SK-N-SH treated with all-trans-retinoic acid at 6 μM for 48 hours (cell line): Measurements from ENCODE around the gene CHSY1.

ENCODE experiments used
- ATAC-seq: fragments of 200-7000 bp; cut with Tn5 transposase; 3 replicates; pipeline ENCODE4 v1.9.1; 2020; ENCODE audit warnings: mild to moderate bottlenecking, moderate library complexity
- ARNTL ChIP-seq: fragments of 450-650 bp; formaldehyde crosslinking; IDR thresholded peaks from 2 replicates; pipeline ENCODE4 v1.5.0; 2020; ENCODE audit warnings: low read depth, mild to moderate bottlenecking, moderate library complexity, borderline replicate concordance
- BACH2 ChIP-seq: fragments of 250-450 bp; sonication (Bioruptor Pico); IDR thresholded peaks from 2 replicates; pipeline ENCODE4 v1.9.0; 2021; ENCODE audit warnings: mild to moderate bottlenecking, borderline replicate concordance
- CSDC2 ChIP-seq: fragments of 250-450 bp; sonication (Bioruptor Pico); IDR thresholded peaks from 2 replicates; pipeline ENCODE4 v1.5.0; 2020; ENCODE audit warnings: mild to moderate bottlenecking, moderate library complexity
- CSRNP3 ChIP-seq: fragments of 250-450 bp; sonication (Bioruptor Pico); IDR thresholded peaks from 2 replicates; pipeline ENCODE4 v1.5.1; 2021; ENCODE audit warnings: mild to moderate bottlenecking, moderate library complexity
- ESRRG ChIP-seq: fragments of 250-450 bp; sonication (Bioruptor Pico); IDR thresholded peaks from 2 replicates; pipeline ENCODE4 v1.6.1; 2021; ENCODE audit warnings: mild to moderate bottlenecking
- GLIS3 ChIP-seq: fragments of 250-450 bp; sonication (Bioruptor Pico); IDR thresholded peaks from 2 replicates; pipeline ENCODE4 v1.5.0; 2020; ENCODE audit warnings: mild to moderate bottlenecking, moderate library complexity
- ISL1 ChIP-seq: fragments of 250-450 bp; sonication (Bioruptor Pico); IDR thresholded peaks from 2 replicates; pipeline ENCODE4 v2.1.2; 2022; ENCODE audit warnings: mild to moderate bottlenecking, moderate library complexity
- OSR1 ChIP-seq: fragments of 250-450 bp; sonication (Bioruptor Pico); IDR thresholded peaks from 2 replicates; pipeline ENCODE4 v1.8.0; 2022; ENCODE audit warnings: moderate library complexity, mild to moderate bottlenecking, inconsistent platforms
- TCF4 ChIP-seq: fragments of 250-450 bp; sonication (Bioruptor Pico); IDR thresholded peaks from 2 replicates; pipeline ENCODE4 v1.8.0; 2021; ENCODE audit warnings: mild to moderate bottlenecking, moderate library complexity, borderline replicate concordance
- TOX ChIP-seq: fragments of 250-450 bp; sonication (Bioruptor Pico); IDR thresholded peaks from 2 replicates; pipeline ENCODE4 v1.8.0; 2021; ENCODE audit warnings: mild to moderate bottlenecking, moderate library complexity, borderline replicate concordance
- TSHZ2 ChIP-seq: fragments of 250-450 bp; sonication (Bioruptor Pico); IDR thresholded peaks from 2 replicates; pipeline ENCODE4 v1.5.0; 2020; ENCODE audit warnings: mild to moderate bottlenecking, moderate library complexity
- ZC3H10 ChIP-seq: fragments of 250-450 bp; sonication (Bioruptor Pico); IDR thresholded peaks from 2 replicates; pipeline ENCODE4 v1.5.1; 2021; ENCODE audit warnings: mild to moderate bottlenecking, moderate library complexity
- ZFP3 ChIP-seq: fragments of 250-450 bp; sonication (Bioruptor Pico); IDR thresholded peaks from 2 replicates; pipeline ENCODE4 v1.5.0; 2020; ENCODE audit warnings: mild to moderate bottlenecking, moderate library complexity
- ZFP30 ChIP-seq: fragments of 450-650 bp; formaldehyde crosslinking; IDR thresholded peaks from 2 replicates; pipeline ENCODE4 v1.5.0; 2022; ENCODE audit warnings: mild to moderate bottlenecking, moderate library complexity
- ZNF565 ChIP-seq: fragments of 450-650 bp; formaldehyde crosslinking; conservative IDR thresholded peaks from 2 replicates; pipeline ENCODE4 v1.5.0; 2020; ENCODE audit warnings: low read depth, mild to moderate bottlenecking, moderate library complexity
- TF ChIP-seq, protein P1 (sequence below): fragments of 250-450 bp; sonication (Bioruptor Pico); IDR thresholded peaks from 2 replicates; pipeline ENCODE4 v1.8.0; 2020; ENCODE audit warnings: mild to moderate bottlenecking, moderate library complexity, borderline replicate concordance
- TF ChIP-seq, protein P2 (sequence below): fragments of 250-450 bp; sonication (Bioruptor Pico); IDR thresholded peaks from 2 replicates; pipeline ENCODE4 v1.8.0; 2021; ENCODE audit warnings: low read depth, mild to moderate bottlenecking, moderate library complexity, borderline replicate concordance

CHSY1 gene

GRCh38 chr15:101149864-101150722 is 101.8 kb downstream of the CHSY1 start (continued):
- TF ChIP-seq ZC3H10 (CRISPR knock-in tag), result no peak

DNA sequence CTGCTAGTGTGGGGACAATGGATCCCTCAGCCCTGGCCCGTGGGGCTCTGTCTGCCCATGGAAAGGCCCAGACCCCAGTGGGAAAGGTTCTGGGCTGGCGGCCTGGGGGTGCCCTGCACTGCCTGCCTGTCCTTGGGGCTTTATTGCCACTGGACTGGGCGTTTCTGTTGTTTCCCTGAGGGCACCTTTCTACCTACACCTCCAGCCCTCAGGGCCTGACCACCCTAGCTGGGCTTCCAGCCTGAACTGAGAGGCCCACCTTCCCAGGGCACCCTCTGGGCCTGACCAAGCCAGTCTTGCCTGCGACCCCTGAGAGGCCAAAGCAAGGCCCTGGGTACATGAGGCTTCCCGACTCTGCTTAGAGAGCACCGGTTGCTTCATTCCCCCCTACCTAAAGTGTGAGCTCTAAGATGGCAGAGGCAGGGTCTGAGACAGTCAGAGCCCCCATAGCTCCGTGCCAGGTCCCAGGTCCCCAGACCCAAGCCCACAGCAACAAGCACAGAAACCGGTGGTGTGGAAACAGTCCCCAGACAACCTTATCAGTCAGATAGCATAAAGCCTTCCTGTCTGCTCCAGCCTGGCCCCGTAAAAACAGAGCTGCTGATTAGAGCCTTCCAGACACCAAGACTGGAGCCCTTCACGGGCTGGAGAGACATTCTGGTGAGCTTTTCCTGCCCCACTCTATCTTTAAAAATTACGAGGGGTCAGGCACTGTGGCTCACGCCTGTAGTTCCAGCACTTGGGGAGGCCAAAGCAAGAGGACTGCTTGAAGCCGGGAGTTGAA is 102.8 kb downstream of the CHSY1 start:
- peak; percentile 64 for ATAC-seq
- TF ChIP-seq ARNTL (CRISPR knock-in tag) (no peak), TSHZ2 (CRISPR knock-in tag) (peak; percentile 73; the same call in 1 of the 2 replicates), ZNF565 (CRISPR knock-in tag) (no peak), TCF4 (CRISPR knock-in tag) (peak; percentile 69; the same call in 1 of the 2 replicates), CSRNP3 (CRISPR knock-in tag) (no peak), ESRRG (CRISPR knock-in tag) (no peak)
- TF ChIP-seq, protein P1, sequence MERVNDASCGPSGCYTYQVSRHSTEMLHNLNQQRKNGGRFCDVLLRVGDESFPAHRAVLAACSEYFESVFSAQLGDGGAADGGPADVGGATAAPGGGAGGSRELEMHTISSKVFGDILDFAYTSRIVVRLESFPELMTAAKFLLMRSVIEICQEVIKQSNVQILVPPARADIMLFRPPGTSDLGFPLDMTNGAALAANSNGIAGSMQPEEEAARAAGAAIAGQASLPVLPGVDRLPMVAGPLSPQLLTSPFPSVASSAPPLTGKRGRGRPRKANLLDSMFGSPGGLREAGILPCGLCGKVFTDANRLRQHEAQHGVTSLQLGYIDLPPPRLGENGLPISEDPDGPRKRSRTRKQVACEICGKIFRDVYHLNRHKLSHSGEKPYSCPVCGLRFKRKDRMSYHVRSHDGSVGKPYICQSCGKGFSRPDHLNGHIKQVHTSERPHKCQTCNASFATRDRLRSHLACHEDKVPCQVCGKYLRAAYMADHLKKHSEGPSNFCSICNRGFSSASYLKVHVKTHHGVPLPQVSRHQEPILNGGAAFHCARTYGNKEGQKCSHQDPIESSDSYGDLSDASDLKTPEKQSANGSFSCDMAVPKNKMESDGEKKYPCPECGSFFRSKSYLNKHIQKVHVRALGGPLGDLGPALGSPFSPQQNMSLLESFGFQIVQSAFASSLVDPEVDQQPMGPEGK (CRISPR knock-in tag), result no peak

GRCh38 chr15:101148166-101148880 is 103.5 kb downstream of the CHSY1 start:
- no peak for ATAC-seq
- TF ChIP-seq TOX (CRISPR knock-in tag) (no peak), CSRNP3 (CRISPR knock-in tag) (no peak), OSR1 (no peak), ZFP3 (CRISPR knock-in tag) (no peak), ARNTL (CRISPR knock-in tag) (no peak), ZNF565 (CRISPR knock-in tag) (no peak), ZFP30 (CRISPR knock-in tag) (no peak)
- TF ChIP-seq, protein P2, sequence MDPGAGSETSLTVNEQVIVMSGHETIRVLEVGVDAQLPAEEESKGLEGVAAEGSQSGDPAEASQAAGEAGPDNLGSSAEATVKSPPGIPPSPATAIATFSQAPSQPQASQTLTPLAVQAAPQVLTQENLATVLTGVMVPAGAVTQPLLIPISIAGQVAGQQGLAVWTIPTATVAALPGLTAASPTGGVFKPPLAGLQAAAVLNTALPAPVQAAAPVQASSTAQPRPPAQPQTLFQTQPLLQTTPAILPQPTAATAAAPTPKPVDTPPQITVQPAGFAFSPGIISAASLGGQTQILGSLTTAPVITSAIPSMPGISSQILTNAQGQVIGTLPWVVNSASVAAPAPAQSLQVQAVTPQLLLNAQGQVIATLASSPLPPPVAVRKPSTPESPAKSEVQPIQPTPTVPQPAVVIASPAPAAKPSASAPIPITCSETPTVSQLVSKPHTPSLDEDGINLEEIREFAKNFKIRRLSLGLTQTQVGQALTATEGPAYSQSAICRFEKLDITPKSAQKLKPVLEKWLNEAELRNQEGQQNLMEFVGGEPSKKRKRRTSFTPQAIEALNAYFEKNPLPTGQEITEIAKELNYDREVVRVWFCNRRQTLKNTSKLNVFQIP (CRISPR knock-in tag), result no peak

DNA sequence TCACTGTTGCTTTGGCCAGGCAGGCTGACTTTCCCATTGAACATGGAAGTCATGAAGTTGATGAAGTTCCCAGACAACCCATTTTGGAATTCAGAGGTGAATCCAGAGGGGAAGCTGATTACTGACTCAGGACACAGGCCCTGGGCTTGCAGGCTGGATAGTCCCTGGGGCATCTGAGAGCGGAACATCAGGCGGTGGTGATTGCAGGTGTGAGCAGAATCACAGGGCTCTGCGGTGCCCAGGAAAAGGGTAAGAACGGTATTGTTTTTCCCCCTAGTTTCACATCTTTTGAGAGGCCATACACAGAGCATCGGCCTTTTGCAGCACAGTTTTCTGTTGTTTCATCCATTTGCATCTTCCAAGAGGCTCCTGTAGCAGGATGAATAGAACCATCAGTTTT is 104.7 kb downstream of the CHSY1 start:
- TF ChIP-seq GLIS3 (no peak), ZNF565 (CRISPR knock-in tag) (no peak), ISL1 (CRISPR knock-in tag) (no peak), CSDC2 (no peak), BACH2 (no peak)
- TF ChIP-seq, protein P2 (CRISPR knock-in tag), result no peak
- TF ChIP-seq, all 23 proteins: peak for 0
- ATAC-seq, result no peak
